Gastrocnemius medialis (tissue), 4 donors: ENCODE measurements around the gene CCDC9B. TPM values are rescaled to one million over a fixed set of nuclear protein-coding genes. Genes with fewer than 3 reads are reported as not detected.

Experiments used
- ATAC-seq, 2 donors: fragments of 150-250 bp; one replicate each; pipeline ENCODE4 v1.9.1; 2016
- DNase-seq, 2 donors: peaks; one replicate each; pipeline ENCODE4 v3.0.0-alpha.2; 2019
- H3K27ac ChIP-seq, 4 donors: fragments of 200-600 bp; sonication (generic); 1 replicate in 1 of 4; 2 replicates in 3 of 4; pipeline ENCODE4 v1.5.1; 2016 to 2018; ENCODE audit warnings: mild to moderate bottlenecking in 2 of 4, moderate library complexity in 1 of 4
- H3K27me3 ChIP-seq, 3 donors: fragments of 200-600 bp; sonication (generic) in 2 of 3; 1 replicate in 1 of 3; 2 replicates in 2 of 3; pipeline versions ENCODE4 v1.5.1 to v1.6.0; 2016 to 2019; ENCODE audit warnings: mild to moderate bottlenecking in 1 of 3, moderate library complexity in 1 of 3
- H3K36me3 ChIP-seq, 2 donors: fragments of 200-600 bp; sonication (generic) in 1 of 2; one replicate each; pipeline ENCODE4 v1.5.1; 2017 to 2018
- H3K4me1 ChIP-seq, 2 donors: fragments of 200-600 bp; sonication (generic) in 1 of 2; one replicate each; pipeline ENCODE4 v1.5.1; 2016 to 2017; ENCODE audit warnings: mild to moderate bottlenecking in 2 of 2
- H3K4me3 ChIP-seq, 4 donors: fragments of 200-600 bp; sonication (generic) in 3 of 4; 1 replicate in 1 of 4; 2 replicates in 3 of 4; pipeline ENCODE4 v1.5.1; 2016 to 2019; ENCODE audit warnings: mild to moderate bottlenecking in 2 of 4
- H3K9me3 ChIP-seq, 3 donors: fragments of 200-600 bp; sonication (generic) in 2 of 3; 1 replicate in 1 of 3; 2 replicates in 2 of 3; pipeline ENCODE4 v1.5.1; 2016 to 2019
- CTCF ChIP-seq, 5 experiments: fragments of 450-650 bp in 3 of 5; fragments of 200-600 bp in 2 of 5; sonication (generic) in 2 of 5; IDR thresholded peaks in 4 of 5; conservative IDR thresholded peaks in 1 of 5; 1 replicate in 4 of 5; 2 replicates in 1 of 5; pipeline ENCODE4 v1.5.1; 2016 to 2019; ENCODE audit warnings: antibody characterized with exemption in 5 of 5, mild to moderate bottlenecking in 3 of 5, moderate library complexity in 3 of 5
- POLR2A ChIP-seq, 2 donors: fragments of 450-650 bp; IDR thresholded peaks; one replicate each; pipeline ENCODE4 v1.6.1; 2017; ENCODE audit warnings: antibody characterized with exemption in 2 of 2, mild to moderate bottlenecking in 2 of 2, moderate library complexity in 2 of 2
- in situ Hi-C, 4 donors: fragments of 200-750 bp; cut with MboI; loops; one replicate each; pipeline versions ENCODE4 v1.15.0 to v1.8.0; 2017; ENCODE audit warnings: low sequenced_read_pairs in 4 of 4
- intact Hi-C: fragments of 100-400 bp; cut with DNase I; formaldehyde crosslinking; loops from one replicate; pipeline ENCODE4 v1.15.1; 2023; ENCODE audit warnings: low total_unique reads
- total RNA-seq, 4 donors: library from RNA; depleted of rRNA; stranded (reverse); fragments of >200 nt; gene quantifications; one replicate each; pipeline versions ENCODE4 v1.1.0 to v1.2.3, GENCODE V29; 2016

CCDC9B gene
- total RNA-seq, 4 donors from 2014 or later: 14.4 to 55.1 (median 20.5) TPM

DNA sequence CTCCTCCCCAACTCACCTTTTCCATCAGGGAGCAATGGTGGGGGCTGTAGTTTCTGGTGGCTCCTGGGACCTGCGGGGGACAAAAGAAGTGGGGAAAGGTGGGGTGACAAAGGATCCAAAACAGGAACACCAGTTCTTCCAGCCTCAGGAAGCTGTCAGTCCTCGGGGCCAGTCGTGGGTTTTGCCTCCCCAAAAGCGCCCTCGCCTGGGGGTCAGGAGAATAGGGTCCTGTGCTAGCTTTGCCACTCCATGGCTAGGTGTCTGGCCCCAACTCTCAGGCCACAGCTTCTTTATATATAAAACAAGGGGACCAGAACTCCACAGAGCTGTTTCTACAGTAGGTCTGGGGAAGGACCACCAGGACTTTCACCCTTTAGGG lies 4.0 kb downstream of the CCDC9B start:
- TF ChIP-seq CTCF (IDR thresholded peaks at IDR 0.05 in 4 of 5, conservative IDR thresholded peaks at IDR 0.05 in 1 of 5): no peak
- TF ChIP-seq POLR2A (IDR thresholded peaks at IDR 0.05): no peak
- in situ Hi-C loops: no loop called here
- intact Hi-C loops: no loop called here
- Histone ChIP-seq H3K27ac (peak overlapping the region; percentile 98 to 100 (median 99)), H3K4me3 (no peak overlapping the region), H3K4me1 (peaks cover 68 to 88% of the 10 kb centered on the region in 2 donors), H3K36me3 (peaks cover 0 to 18% of the 10 kb centered on the region in 2 donors), H3K9me3 (no peaks in the 10 kb centered on the region), H3K27me3 (no peaks in the 10 kb centered on the region)
- DNase-seq (no peak), ATAC-seq (no peak)

DNA sequence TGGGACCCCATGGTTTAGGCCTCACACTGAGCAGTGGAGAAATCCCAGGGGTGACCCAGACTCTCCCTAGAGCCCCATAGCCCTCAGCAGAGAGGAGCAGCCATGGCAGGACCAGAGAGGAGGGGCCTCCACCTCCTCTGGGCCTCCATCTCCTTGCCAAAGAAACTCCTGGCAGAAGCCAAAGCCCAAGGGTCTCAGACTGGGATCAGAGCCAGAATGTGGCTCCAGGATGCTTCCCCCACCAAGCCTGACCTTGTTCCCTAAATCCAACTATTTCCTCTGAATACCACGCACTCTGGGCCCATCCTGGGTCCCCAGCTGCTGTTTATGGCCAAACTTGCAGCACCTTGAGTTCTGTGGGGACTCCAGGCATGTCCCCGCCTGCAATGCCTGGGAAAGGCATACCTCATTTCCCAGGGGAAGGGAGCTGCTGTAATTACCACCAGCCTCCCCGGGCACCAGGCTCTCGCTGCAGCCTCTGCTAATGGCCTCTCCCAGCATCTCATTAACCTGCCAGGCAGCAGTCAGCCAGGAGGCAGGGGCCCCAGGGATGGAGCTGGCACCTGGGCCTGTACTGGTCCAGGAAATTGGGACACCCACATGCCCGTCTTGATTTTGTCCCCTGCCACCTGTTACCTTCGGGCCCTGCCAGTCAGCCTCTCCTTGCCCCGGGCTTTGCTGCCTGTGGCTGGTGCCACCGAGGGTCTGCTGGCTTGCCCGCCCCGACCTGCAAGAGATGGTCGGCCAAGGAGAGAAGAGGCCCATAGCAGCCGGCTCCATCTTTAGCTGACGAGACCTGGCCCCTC lies 4.6 kb downstream of the CCDC9B start:
- H3K27me3 ChIP-seq: no peaks in the 10 kb centered on the region
- DNase-seq (no peak), ATAC-seq (no peak)
- H3K36me3 ChIP-seq: peaks cover 0 to 18% of the 10 kb centered on the region in 2 donors
- no peak overlapping the region for H3K4me3 ChIP-seq
- intact Hi-C loops (no loop called here), in situ Hi-C loops (no loop called here)
- TF ChIP-seq POLR2A (IDR thresholded peaks at IDR 0.05) (no peak), CTCF (IDR thresholded peaks at IDR 0.05 in 4 of 5, conservative IDR thresholded peaks at IDR 0.05 in 1 of 5) (no peak)
- H3K9me3 ChIP-seq: no peaks in the 10 kb centered on the region
- peaks cover 62 to 82% of the 10 kb centered on the region in 2 donors for H3K4me1 ChIP-seq
- H3K27ac ChIP-seq: peak overlapping the region; percentile 98 to 100 (median 99)

GRCh38 chr15:40334941-40335795 lies 5.6 kb downstream of the CCDC9B start:
- no peaks in the 10 kb centered on the region for H3K9me3 ChIP-seq
- ATAC-seq (no peak), DNase-seq (peak in 1 of 2 donors; percentile 44)
- peak overlapping the region; percentile 58 to 99 (median 98) for H3K27ac ChIP-seq
- intact Hi-C loops: no loop called here
- no peaks in the 10 kb centered on the region for H3K27me3 ChIP-seq
- H3K36me3 ChIP-seq: peaks cover 0 to 18% of the 10 kb centered on the region in 2 donors
- no peak overlapping the region for H3K4me3 ChIP-seq
- in situ Hi-C loops: no loop called here
- H3K4me1 ChIP-seq: peaks cover 60 to 74% of the 10 kb centered on the region in 2 donors
- no peak for TF ChIP-seq CTCF (IDR thresholded peaks at IDR 0.05 in 4 of 5, conservative IDR thresholded peaks at IDR 0.05 in 1 of 5)

DNA sequence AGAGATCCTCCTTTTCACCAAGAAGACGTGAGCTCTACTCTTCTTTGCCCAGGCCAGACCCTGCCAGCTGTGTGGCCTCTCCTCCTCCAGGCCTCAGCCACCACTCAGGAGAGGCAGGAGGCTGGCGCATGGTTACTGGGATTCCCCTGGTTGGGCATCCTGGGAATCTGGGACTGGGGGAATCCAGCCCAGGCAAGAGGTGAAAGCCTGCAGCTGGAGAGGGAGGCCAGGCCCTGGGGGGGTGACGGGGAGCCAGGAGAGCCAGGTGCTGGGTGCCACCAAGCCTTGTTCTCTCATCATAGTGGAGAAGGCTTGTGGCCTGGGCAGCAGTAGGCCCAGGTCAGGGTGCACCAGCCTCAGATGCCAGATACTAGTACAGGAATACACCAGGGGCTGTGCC lies 6.2 kb downstream of the CCDC9B start:
- no peak overlapping the region for H3K4me3 ChIP-seq
- H3K27me3 ChIP-seq: no peaks in the 10 kb centered on the region
- DNase-seq (no peak), ATAC-seq (no peak)
- peaks cover 55 to 68% of the 10 kb centered on the region in 2 donors for H3K4me1 ChIP-seq
- no peaks in the 10 kb centered on the region for H3K9me3 ChIP-seq
- no peak for TF ChIP-seq POLR2A (IDR thresholded peaks at IDR 0.05)
- intact Hi-C loops (no loop called here), in situ Hi-C loops (no loop called here)
- H3K36me3 ChIP-seq: peaks cover 0 to 18% of the 10 kb centered on the region in 2 donors
- H3K27ac ChIP-seq: peak overlapping the region; percentile 58 to 99 (median 98)
